Measurements from ENCODE around the gene THAP5. TPM values are rescaled to one million over a fixed set of nuclear protein-coding genes. Genes with fewer than 3 reads are reported as not detected.
"Not testable (repeated sequence)": the region's sequence is repeated elsewhere in the genome, so short reads cannot be mapped to it uniquely, and the experiment has no call there.

THAP5 gene
- total RNA-seq, 1 donor from 2014 or later: 78.3 TPM

- DNase-seq (ENCODE audit: low spot score in 2 of 2) (no peak), FAIRE-seq (no peak)
Measured at GRCh38 chr7:108585843-108586242, 16.3 kb upstream of the THAP5 start.

GRCh38 chr7:108584211-108584610 is 14.7 kb upstream of the THAP5 start:
- no peak for FAIRE-seq
- DNase-seq (ENCODE audit: low spot score in 2 of 2): no peak

- no peak for DNase-seq (ENCODE audit: low spot score in 2 of 2)
- FAIRE-seq: no peak
Measured at GRCh38 chr7:108581655-108582491, 12.4 kb upstream of the THAP5 start.

GRCh38 chr7:108580298-108580697 is 10.8 kb upstream of the THAP5 start:
- no peak for DNase-seq (ENCODE audit: low spot score in 2 of 2)
- no peak for FAIRE-seq

- DNase-seq (ENCODE audit: low spot score in 2 of 2): no peak
- FAIRE-seq: no peak
Measured at GRCh38 chr7:108578937-108579336, 9.4 kb upstream of the THAP5 start.

- FAIRE-seq (no peak), DNase-seq (ENCODE audit: low spot score in 2 of 2) (no peak)
Measured at GRCh38 chr7:108576116-108576515, 6.6 kb upstream of the THAP5 start.

GRCh38 chr7:108575156-108575555 is 5.7 kb upstream of the THAP5 start:
- DNase-seq (ENCODE audit: low spot score in 2 of 2): no peak

GRCh38 chr7:108572480-108572879 is 3.0 kb upstream of the THAP5 start:
- FAIRE-seq (no peak), DNase-seq (ENCODE audit: low spot score in 2 of 2) (no peak)

More at GRCh38 chr7:108575156-108575555, 5.7 kb upstream of the THAP5 start:
- no peak for FAIRE-seq

GRCh38 chr7:108570146-108570755 is 745 bp upstream of the THAP5 start:
- DNase-seq (ENCODE audit: low spot score in 2 of 2) (peak in 1 of 2 donors; percentile 24), FAIRE-seq (no peak)

GRCh38 chr7:108568801-108569380 is 615 bp downstream of the THAP5 start:
- DNase-seq (ENCODE audit: low spot score in 2 of 2) (no peak), FAIRE-seq (no peak)

GRCh38 chr7:108565987-108566386 is 3.5 kb downstream of the THAP5 start:
- no peak for DNase-seq (ENCODE audit: low spot score in 2 of 2)
- FAIRE-seq: no peak

GRCh38 chr7:108561047-108561619 is 8.4 kb downstream of the THAP5 start:
- no peak for DNase-seq (ENCODE audit: low spot score in 2 of 2)
- FAIRE-seq: no peak

GRCh38 chr7:108559253-108559652 is 10.3 kb downstream of the THAP5 start:
- FAIRE-seq (no peak), DNase-seq (ENCODE audit: low spot score in 2 of 2) (no peak)

GRCh38 chr7:108557617-108558016 is 11.9 kb downstream of the THAP5 start:
- no peak for DNase-seq (ENCODE audit: low spot score in 2 of 2)
- FAIRE-seq: no peak

- FAIRE-seq (no peak), DNase-seq (ENCODE audit: low spot score in 2 of 2) (no peak)
Measured at GRCh38 chr7:108557191-108557590, 12.3 kb downstream of the THAP5 start.

GRCh38 chr7:108556665-108557064 is 12.8 kb downstream of the THAP5 start:
- not testable (repeated sequence) for DNase-seq (ENCODE audit: low spot score in 2 of 2); FAIRE-seq

- DNase-seq (ENCODE audit: low spot score in 2 of 2); FAIRE-seq: not testable (repeated sequence)
Measured at GRCh38 chr7:108548141-108548896, 21.2 kb downstream of the THAP5 start.

- FAIRE-seq (no peak), DNase-seq (ENCODE audit: low spot score in 2 of 2) (no peak)
Measured at GRCh38 chr7:108541478-108541877, 28.0 kb downstream of the THAP5 start.

GRCh38 chr7:108538685-108539084 is 30.8 kb downstream of the THAP5 start:
- FAIRE-seq; DNase-seq (ENCODE audit: low spot score in 2 of 2): not testable (repeated sequence)

GRCh38 chr7:108538236-108538635 is 31.3 kb downstream of the THAP5 start:
- not testable (repeated sequence) for FAIRE-seq

More at GRCh38 chr7:108538236-108538635, 31.3 kb downstream of the THAP5 start:
- DNase-seq (ENCODE audit: low spot score in 2 of 2): not testable (repeated sequence)

All from frontal cortex (tissue), 4 donors.